SK-N-SH (cell line): ENCODE results near the gene FRMD4B. TPM values are rescaled to one million over a fixed set of nuclear protein-coding genes. Genes with fewer than 3 reads are reported as not detected.

Experiments
- CTCF ChIA-PET: fragments of 300-600, 350-600 bp; formaldehyde crosslinking; extraction: SDS; loops from one replicate; lab custom pipeline; 2021; lab: Yijun Ruan, JAX
- POLR2A ChIA-PET: fragments of 350-600 bp; sonication (Branson Sonifier 250); formaldehyde crosslinking; extraction: SDS; loops from one replicate; lab custom pipeline; 2020; ENCODE audit warnings: antibody characterized with exemption, inconsistent platforms; lab: Yijun Ruan, JAX
- DNase-seq: peaks from one replicate; pipeline ENCODE4 v3.0.0; 2012
- H2AFZ ChIP-seq: fragments of 200-600 bp; sonication (generic); 2 replicates; pipeline ENCODE4 v1.8.1; 2016; ENCODE audit warnings: antibody characterized with exemption, mild to moderate bottlenecking, low read depth
- H3F3A ChIP-seq: fragments of 200-600 bp; sonication (generic); replicated peaks from 2 replicates; pipeline ENCODE3; 2016; ENCODE audit warnings: antibody characterized with exemption, mild to moderate bottlenecking; ENCODE audit not compliant: insufficient read depth
- H3K27ac ChIP-seq, 2 experiments: fragments of 200-500 bp in 1 of 2; fragments of 200-600 bp in 1 of 2; sonication (Bioruptor generic) in 1 of 2; sonication (generic), shearing (Covaris generic) in 1 of 2; 2 replicates each; pipeline versions ENCODE4 v1.5.1 to v1.6.1; 2014 to 2016; ENCODE audit warnings: low read depth in 2 of 2, inconsistent platforms in 1 of 2, low read length in 1 of 2, mild to moderate bottlenecking in 1 of 2, mixed read lengths in 1 of 2
- H3K27me3 ChIP-seq: fragments of 200-600 bp; sonication (generic), shearing (Covaris generic); 2 replicates; pipeline ENCODE4 v1.6.1; 2016; ENCODE audit warnings: mixed run types; ENCODE audit not compliant: insufficient read depth
- H3K36me3 ChIP-seq, 2 experiments: fragments of 200-500 bp in 1 of 2; fragments of 200-600 bp in 1 of 2; sonication (Bioruptor generic) in 1 of 2; sonication (generic) in 1 of 2; replicated peaks in 1 of 2; 2 replicates each; pipeline versions ENCODE3 to v1.5.1; 2014 to 2016; ENCODE audit warnings: low read length in 1 of 2, mild to moderate bottlenecking in 1 of 2; ENCODE audit not compliant: insufficient read depth in 2 of 2, control insufficient read depth in 1 of 2
- H3K4me1 ChIP-seq, 2 experiments: fragments of 200-500 bp in 1 of 2; fragments of 200-600 bp in 1 of 2; sonication (Bioruptor generic) in 1 of 2; sonication (generic), shearing (Covaris generic) in 1 of 2; 2 replicates each; pipeline versions ENCODE4 v1.5.1 to v1.6.1; 2014 to 2016; ENCODE audit warnings: low read depth in 1 of 2, low read length in 1 of 2, mixed run types in 1 of 2; ENCODE audit not compliant: insufficient read depth in 2 of 2, control insufficient read depth in 1 of 2
- H3K4me2 ChIP-seq: fragments of 200-600 bp; sonication (generic), shearing (Covaris generic); 2 replicates; pipeline ENCODE4 v1.6.1; 2017; ENCODE audit warnings: mixed run types
- H3K4me3 ChIP-seq, 2 experiments: fragments of 200-500 bp in 1 of 2; fragments of 200-600 bp in 1 of 2; sonication (Bioruptor generic) in 1 of 2; sonication (generic), shearing (Covaris generic) in 1 of 2; 2 replicates each; pipeline versions ENCODE4 v1.5.1 to v1.8.1; 2014 to 2016; ENCODE audit warnings: low read depth in 2 of 2, inconsistent platforms in 1 of 2, low read length in 1 of 2, mild to moderate bottlenecking in 1 of 2, mixed read lengths in 1 of 2, moderate library complexity in 1 of 2
- H3K79me2 ChIP-seq: fragments of 200-600 bp; sonication (generic); 2 replicates; pipeline ENCODE4 v1.8.1; 2017; ENCODE audit warnings: mild to moderate bottlenecking; ENCODE audit not compliant: insufficient read depth
- H3K9ac ChIP-seq: fragments of 200-600 bp; sonication (generic); 2 replicates; pipeline ENCODE4 v1.6.1; 2017; ENCODE audit warnings: mixed run types
- H3K9me2 ChIP-seq: fragments of 200-600 bp; sonication (generic); 2 replicates; pipeline ENCODE4 v1.6.1; 2017; ENCODE audit warnings: mixed run types
- H3K9me3 ChIP-seq: fragments of 200-600 bp; sonication (generic); 2 replicates; pipeline ENCODE4 v1.6.1; 2017; ENCODE audit warnings: mixed run types, mild to moderate bottlenecking, moderate library complexity
- H4K20me1 ChIP-seq: fragments of 200-600 bp; sonication (generic); 2 replicates; pipeline ENCODE4 v1.6.1; 2017; ENCODE audit warnings: mild to moderate bottlenecking, mixed run types; ENCODE audit not compliant: insufficient read depth
- CTCF ChIP-seq: fragments of 200-600 bp; sonication (generic); IDR thresholded peaks from 2 replicates; pipeline ENCODE4 v1.6.1; 2017; ENCODE audit warnings: antibody characterized with exemption, mild to moderate bottlenecking, moderate library complexity
- EP300 ChIP-seq, 2 experiments: IDR thresholded peaks; 2 replicates each; pipeline versions ENCODE4 v1.4.0 to v1.6.1; 2012; ENCODE audit warnings: borderline replicate concordance in 1 of 2, low read depth in 1 of 2, low read length in 1 of 2
- FOSL2 ChIP-seq: IDR thresholded peaks from 2 replicates; pipeline ENCODE4 v1.4.0; 2012; ENCODE audit warnings: low read depth, mild to moderate bottlenecking, moderate library complexity, borderline replicate concordance
- GATA2 ChIP-seq: sonication (generic); formaldehyde crosslinking; IDR thresholded peaks from 2 replicates; pipeline ENCODE4 v1.5.0; 2020; ENCODE audit warnings: mild to moderate bottlenecking, missing genetic modification reagents
- MEF2A ChIP-seq: IDR thresholded peaks from 2 replicates; pipeline ENCODE4 v1.4.0; 2012; ENCODE audit warnings: low read depth, borderline replicate concordance
- RFX5 ChIP-seq: IDR thresholded peaks from 2 replicates; pipeline ENCODE4 v1.6.1; 2012; ENCODE audit warnings: mild to moderate bottlenecking, improper control_type of control experiment, low read length
- SMC3 ChIP-seq: IDR thresholded peaks from 2 replicates; pipeline ENCODE4 v1.6.1; 2012; ENCODE audit warnings: low read depth, low read length, improper control_type of control experiment
- TAF1 ChIP-seq: IDR thresholded peaks from 2 replicates; pipeline ENCODE4 v1.6.1; 2012; ENCODE audit warnings: low read depth, mild to moderate bottlenecking, low read length, moderate library complexity, borderline replicate concordance
- TCF12 ChIP-seq: IDR thresholded peaks from 2 replicates; pipeline ENCODE4 v1.4.0; 2012
- WGBS: methylation state at CpG from one replicate; pipeline ENCODE4 v1.1.6; 2017; ENCODE audit warnings: low lambda C conversion rate; 5-methylcytosine and 5-hydroxymethylcytosine counted together
- polyA plus RNA-seq, 3 experiments: library from polyadenylated mRNA; depleted of rRNA; stranded (reverse); fragments of >200 nt; gene quantifications; 2 replicates each; pipeline ENCODE4 v1.2.3, GENCODE V29; 2012
- TF ChIP-seq, protein P1 (sequence below): IDR thresholded peaks from 2 replicates; pipeline ENCODE4; 2012
- TF ChIP-seq, protein P2 (sequence below): IDR thresholded peaks from 2 replicates; pipeline ENCODE4 v1.4.0; 2012; ENCODE audit warnings: low read depth, borderline replicate concordance
- TF ChIP-seq, protein P3 (sequence below): fragments of 150-350 bp; IDR thresholded peaks from 2 replicates; pipeline ENCODE4 v1.6.1; 2016; ENCODE audit warnings: mild to moderate bottlenecking, low read depth, low read length
- TF ChIP-seq, protein P4 (sequence below): IDR thresholded peaks from 2 replicates; pipeline ENCODE4 v1.6.1; 2012; ENCODE audit warnings: mild to moderate bottlenecking, low read depth, low read length, moderate library complexity

FRMD4B gene
- polyA plus RNA-seq, 1 of the 3 experiments (the other 2 are of a cell fraction), result 0.53 TPM

DNA sequence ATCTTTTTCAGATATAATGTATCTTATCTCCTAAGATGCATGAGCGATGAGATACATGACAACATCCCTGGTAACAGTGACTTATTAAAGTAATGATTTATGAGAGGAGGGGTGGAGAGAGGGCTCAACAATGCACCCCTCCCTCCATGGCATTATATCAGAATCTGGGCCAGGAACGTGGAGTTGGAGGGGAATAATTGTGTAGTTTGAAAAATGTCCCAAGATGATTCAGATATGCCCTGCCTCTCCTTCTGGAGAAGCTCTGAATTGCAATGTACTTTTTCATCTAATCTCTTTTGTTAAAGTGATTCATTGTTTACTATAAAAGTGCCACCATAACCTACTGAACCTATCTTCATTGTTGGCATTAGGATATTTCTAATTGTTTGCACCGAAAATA, 86.5 kb downstream of the FRMD4B start:
- Histone ChIP-seq H3F3A (no peaks in the 10 kb centered on the region), H3K9ac (no peak overlapping the region), H4K20me1 (no peaks in the 10 kb centered on the region), H3K79me2 (no peaks in the 10 kb centered on the region)
- DNase-seq, result no peak
- POLR2A ChIA-PET, result no interaction called here
- TF ChIP-seq, protein P1, sequence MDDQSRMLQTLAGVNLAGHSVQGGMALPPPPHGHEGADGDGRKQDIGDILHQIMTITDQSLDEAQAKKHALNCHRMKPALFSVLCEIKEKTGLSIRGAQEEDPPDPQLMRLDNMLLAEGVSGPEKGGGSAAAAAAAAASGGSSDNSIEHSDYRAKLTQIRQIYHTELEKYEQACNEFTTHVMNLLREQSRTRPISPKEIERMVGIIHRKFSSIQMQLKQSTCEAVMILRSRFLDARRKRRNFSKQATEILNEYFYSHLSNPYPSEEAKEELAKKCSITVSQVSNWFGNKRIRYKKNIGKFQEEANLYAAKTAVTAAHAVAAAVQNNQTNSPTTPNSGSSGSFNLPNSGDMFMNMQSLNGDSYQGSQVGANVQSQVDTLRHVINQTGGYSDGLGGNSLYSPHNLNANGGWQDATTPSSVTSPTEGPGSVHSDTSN, result 0 out of 2 replicates have a peak, but pooled peaks have one; percentile 5
- TF ChIP-seq SMC3 (no peak), CTCF (peak; percentile 39), RFX5 (no peak), FOSL2 (no peak)
- TF ChIP-seq, protein P2, sequence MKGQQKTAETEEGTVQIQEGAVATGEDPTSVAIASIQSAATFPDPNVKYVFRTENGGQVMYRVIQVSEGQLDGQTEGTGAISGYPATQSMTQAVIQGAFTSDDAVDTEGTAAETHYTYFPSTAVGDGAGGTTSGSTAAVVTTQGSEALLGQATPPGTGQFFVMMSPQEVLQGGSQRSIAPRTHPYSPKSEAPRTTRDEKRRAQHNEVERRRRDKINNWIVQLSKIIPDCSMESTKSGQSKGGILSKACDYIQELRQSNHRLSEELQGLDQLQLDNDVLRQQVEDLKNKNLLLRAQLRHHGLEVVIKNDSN, result no peak
- TF ChIP-seq, all 33 proteins: peak for 2
- Histone ChIP-seq H2AFZ (no peak overlapping the region), H3K9me2 (no peaks in the 10 kb centered on the region), H3K4me2 (no peak overlapping the region), H3K27ac (no peak overlapping the region), H3K27me3 (no peaks in the 10 kb centered on the region), H3K4me1 (peaks cover 0 to 20% of the 10 kb centered on the region in 2 experiments; a peak in 2 of 4 replicates), H3K36me3 (no peaks in the 10 kb centered on the region), H3K4me3 (no peak overlapping the region), H3K9me3 (no peaks in the 10 kb centered on the region)
- CTCF ChIA-PET, result interaction anchor here (1.3 to 3.2 kb wide), 2 partner anchors 137 to 179 kb away, joined by 4 to 16 read pairs; no protein-coding TSS in a partner anchor
- WGBS, result 49% methylated on average over 3 of the region's 3 CpGs

DNA sequence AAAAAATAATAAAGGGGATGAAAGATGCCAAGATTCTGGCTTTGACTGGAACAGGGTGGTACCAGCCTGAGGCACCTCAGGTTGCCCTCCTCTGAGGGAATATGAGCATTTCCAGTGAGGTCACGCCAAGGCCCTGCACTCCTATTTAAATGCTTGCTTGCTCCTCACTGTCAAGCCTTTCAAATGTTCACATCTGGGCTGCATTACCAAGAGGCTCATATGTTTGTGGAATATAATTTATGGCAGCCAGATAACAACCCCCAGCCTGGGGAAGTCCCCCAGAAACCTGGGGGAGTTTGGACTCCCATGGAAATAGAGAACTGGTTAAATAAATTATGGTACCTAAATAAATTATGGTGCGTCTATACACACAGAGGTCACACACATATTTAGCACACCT, 88.4 kb downstream of the FRMD4B start:
- POLR2A ChIA-PET, result no interaction called here
- Histone ChIP-seq H3K4me2 (no peak overlapping the region), H3F3A (peaks cover 4% of the 10 kb centered on the region), H3K36me3 (no peaks in the 10 kb centered on the region), H3K9me2 (no peaks in the 10 kb centered on the region), H3K27me3 (no peaks in the 10 kb centered on the region), H3K4me1 (peaks cover 0 to 21% of the 10 kb centered on the region in 2 experiments; a peak in 2 of 4 replicates), H3K4me3 (no peak overlapping the region), H3K27ac (peak overlapping the region in 1 of 2 experiments; percentile 29; a peak in 1 of 4 replicates), H3K79me2 (no peaks in the 10 kb centered on the region), H3K9me3 (no peaks in the 10 kb centered on the region), H2AFZ (no peak overlapping the region), H4K20me1 (no peaks in the 10 kb centered on the region), H3K9ac (no peak overlapping the region)
- TF ChIP-seq, protein P3, sequence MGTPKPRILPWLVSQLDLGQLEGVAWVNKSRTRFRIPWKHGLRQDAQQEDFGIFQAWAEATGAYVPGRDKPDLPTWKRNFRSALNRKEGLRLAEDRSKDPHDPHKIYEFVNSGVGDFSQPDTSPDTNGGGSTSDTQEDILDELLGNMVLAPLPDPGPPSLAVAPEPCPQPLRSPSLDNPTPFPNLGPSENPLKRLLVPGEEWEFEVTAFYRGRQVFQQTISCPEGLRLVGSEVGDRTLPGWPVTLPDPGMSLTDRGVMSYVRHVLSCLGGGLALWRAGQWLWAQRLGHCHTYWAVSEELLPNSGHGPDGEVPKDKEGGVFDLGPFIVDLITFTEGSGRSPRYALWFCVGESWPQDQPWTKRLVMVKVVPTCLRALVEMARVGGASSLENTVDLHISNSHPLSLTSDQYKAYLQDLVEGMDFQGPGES, result no peak
- TF ChIP-seq EP300 (IDR thresholded peaks at IDR 0.05; ENCODE audit: borderline replicate concordance in 1 of 2, low read depth in 1 of 2, low read length in 1 of 2), result peak in 1 of 2 experiments; percentile 73; a peak in 2 of 4 replicates
- no peak for TF ChIP-seq CTCF
- peak; percentile 48; the same call in 1 of the 2 replicates for TF ChIP-seq GATA2 (CRISPR knock-in tag)
- TF ChIP-seq MEF2A, result no peak
- TF ChIP-seq TCF12, result peak; percentile 53
- no peak for TF ChIP-seq TAF1
- TF ChIP-seq, protein P4, sequence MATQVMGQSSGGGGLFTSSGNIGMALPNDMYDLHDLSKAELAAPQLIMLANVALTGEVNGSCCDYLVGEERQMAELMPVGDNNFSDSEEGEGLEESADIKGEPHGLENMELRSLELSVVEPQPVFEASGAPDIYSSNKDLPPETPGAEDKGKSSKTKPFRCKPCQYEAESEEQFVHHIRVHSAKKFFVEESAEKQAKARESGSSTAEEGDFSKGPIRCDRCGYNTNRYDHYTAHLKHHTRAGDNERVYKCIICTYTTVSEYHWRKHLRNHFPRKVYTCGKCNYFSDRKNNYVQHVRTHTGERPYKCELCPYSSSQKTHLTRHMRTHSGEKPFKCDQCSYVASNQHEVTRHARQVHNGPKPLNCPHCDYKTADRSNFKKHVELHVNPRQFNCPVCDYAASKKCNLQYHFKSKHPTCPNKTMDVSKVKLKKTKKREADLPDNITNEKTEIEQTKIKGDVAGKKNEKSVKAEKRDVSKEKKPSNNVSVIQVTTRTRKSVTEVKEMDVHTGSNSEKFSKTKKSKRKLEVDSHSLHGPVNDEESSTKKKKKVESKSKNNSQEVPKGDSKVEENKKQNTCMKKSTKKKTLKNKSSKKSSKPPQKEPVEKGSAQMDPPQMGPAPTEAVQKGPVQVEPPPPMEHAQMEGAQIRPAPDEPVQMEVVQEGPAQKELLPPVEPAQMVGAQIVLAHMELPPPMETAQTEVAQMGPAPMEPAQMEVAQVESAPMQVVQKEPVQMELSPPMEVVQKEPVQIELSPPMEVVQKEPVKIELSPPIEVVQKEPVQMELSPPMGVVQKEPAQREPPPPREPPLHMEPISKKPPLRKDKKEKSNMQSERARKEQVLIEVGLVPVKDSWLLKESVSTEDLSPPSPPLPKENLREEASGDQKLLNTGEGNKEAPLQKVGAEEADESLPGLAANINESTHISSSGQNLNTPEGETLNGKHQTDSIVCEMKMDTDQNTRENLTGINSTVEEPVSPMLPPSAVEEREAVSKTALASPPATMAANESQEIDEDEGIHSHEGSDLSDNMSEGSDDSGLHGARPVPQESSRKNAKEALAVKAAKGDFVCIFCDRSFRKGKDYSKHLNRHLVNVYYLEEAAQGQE, result no peak
- CTCF ChIA-PET, result interaction anchor here (0.9 to 2.0 kb wide), 3 partner anchors 9 to 136 kb away, joined by 3 to 12 read pairs (median 9); no protein-coding TSS in a partner anchor
- WGBS, result 35% methylated on average over 2 of the region's 2 CpGs
- DNase-seq, result peak; percentile 60
